ENCODE results near the gene LINC00305. TPM values are rescaled to one million over a fixed set of nuclear protein-coding genes. Genes with fewer than 3 reads are reported as not detected.

LINC00305 gene
- total and polyA plus RNA-seq, 12 donors = not detected

GRCh38 chr18:64134044-64134747, 14.7 kb downstream of the LINC00305 start:
- ATAC-seq (no peak), DNase-seq (no peak)
- Histone ChIP-seq H3K36me3 (no peaks in the 10 kb centered on the region), H3K4me1 (no peaks in the 10 kb centered on the region), H3K27ac (no peak overlapping the region), H3K27me3 (no peaks in the 10 kb centered on the region), H3K9me3 (no peaks in the 10 kb centered on the region), H3K4me3 (no peak overlapping the region)
- no peak for TF ChIP-seq CTCF (IDR thresholded peaks at IDR 0.05)
- 85% methylated on average over 6 of the region's 6 CpGs for WGBS, 2 donors
- intact Hi-C loops (cut with DNase I) = no loop called here

- Histone ChIP-seq H3K4me1 (no peaks in the 10 kb centered on the region), H3K27me3 (no peaks in the 10 kb centered on the region), H3K36me3 (no peaks in the 10 kb centered on the region), H3K4me3 (no peak overlapping the region), H3K27ac (no peak overlapping the region), H3K9me3 (no peaks in the 10 kb centered on the region)
- intact Hi-C loops (cut with DNase I) = no loop called here
- ATAC-seq (no peak), DNase-seq (no peak)
- 64 to 71% methylated on average over 2 of the region's 2 CpGs for WGBS, 2 donors
- TF ChIP-seq CTCF (IDR thresholded peaks at IDR 0.05) = no peak
Observed at GRCh38 chr18:64132871-64133270, 16.0 kb downstream of the LINC00305 start.

- ATAC-seq (no peak), DNase-seq (no peak)
- Histone ChIP-seq H3K36me3 (no peaks in the 10 kb centered on the region), H3K27me3 (no peaks in the 10 kb centered on the region), H3K4me3 (no peak overlapping the region), H3K27ac (no peak overlapping the region), H3K9me3 (no peaks in the 10 kb centered on the region), H3K4me1 (no peaks in the 10 kb centered on the region)
- intact Hi-C loops (cut with DNase I) = no loop called here
- TF ChIP-seq CTCF (IDR thresholded peaks at IDR 0.05) = no peak
- 94 to 97% methylated on average over 2 of the region's 2 CpGs for WGBS, 2 donors
Observed at GRCh38 chr18:64131314-64131713, 17.6 kb downstream of the LINC00305 start.

- Histone ChIP-seq H3K27me3 (no peaks in the 10 kb centered on the region), H3K9me3 (no peaks in the 10 kb centered on the region), H3K4me1 (no peaks in the 10 kb centered on the region), H3K27ac (no peak overlapping the region), H3K36me3 (no peaks in the 10 kb centered on the region), H3K4me3 (no peak overlapping the region)
- DNase-seq (no peak), ATAC-seq (no peak)
- WGBS, 2 donors = 72 to 77% methylated on average over 2 of the region's 2 CpGs
- no peak for TF ChIP-seq CTCF (IDR thresholded peaks at IDR 0.05)
- intact Hi-C loops (cut with DNase I) = loop anchor here in 1 of 10 donors (10.0 kb wide), 1 partner anchor 288 kb away; no protein-coding TSS in a partner anchor
Observed at GRCh38 chr18:64127172-64127571, 21.7 kb downstream of the LINC00305 start.
